Mesothelial cell of epicardium (in vitro differentiated cells): ENCODE results near the gene ART4. TPM values are rescaled to one million over a fixed set of nuclear protein-coding genes. Genes with fewer than 3 reads are reported as not detected.

Source experiments
- DNase-seq, 2 experiments: peaks; one replicate each; pipeline ENCODE4 v3.0.0; 2021; ENCODE audit warnings: low spot score in 2 of 2; ENCODE audit not compliant: unreplicated experiment in 2 of 2
- H3K27ac Mint-ChIP-seq: 2 replicates; pipeline ENCODE4 v1.8.0; 2021; ENCODE audit warnings: mixed read lengths
- H3K27me3 Mint-ChIP-seq: 2 replicates; pipeline ENCODE4 v1.8.0; 2021; ENCODE audit warnings: low read depth, mixed read lengths
- H3K36me3 Mint-ChIP-seq: 2 replicates; pipeline ENCODE4 v1.8.0; 2021; ENCODE audit warnings: mixed read lengths
- H3K4me1 Mint-ChIP-seq: 2 replicates; pipeline ENCODE4 v1.8.0; 2021; ENCODE audit warnings: mixed read lengths
- H3K4me3 Mint-ChIP-seq: 2 replicates; pipeline ENCODE4 v1.8.0; 2021; ENCODE audit warnings: mild to moderate bottlenecking, moderate library complexity, mixed read lengths
- H3K9me3 Mint-ChIP-seq: 2 replicates; pipeline ENCODE4 v1.8.0; 2021; ENCODE audit warnings: mixed read lengths
- total RNA-seq: library from RNA; stranded (reverse); gene quantifications from 3 replicates; pipeline ENCODE4 v1.2.1, GENCODE V29; 2021
- TF ChIP-seq, protein P1 (sequence below): fragments of 200-600 bp; sonication (generic); IDR thresholded peaks from one replicate; pipeline ENCODE4 v1.5.0; 2021; ENCODE audit warnings: antibody characterized with exemption; ENCODE audit not compliant: unreplicated experiment

Gene ART4
- total RNA-seq, 1 donor from 2014 or later = 2.4 TPM

DNA sequence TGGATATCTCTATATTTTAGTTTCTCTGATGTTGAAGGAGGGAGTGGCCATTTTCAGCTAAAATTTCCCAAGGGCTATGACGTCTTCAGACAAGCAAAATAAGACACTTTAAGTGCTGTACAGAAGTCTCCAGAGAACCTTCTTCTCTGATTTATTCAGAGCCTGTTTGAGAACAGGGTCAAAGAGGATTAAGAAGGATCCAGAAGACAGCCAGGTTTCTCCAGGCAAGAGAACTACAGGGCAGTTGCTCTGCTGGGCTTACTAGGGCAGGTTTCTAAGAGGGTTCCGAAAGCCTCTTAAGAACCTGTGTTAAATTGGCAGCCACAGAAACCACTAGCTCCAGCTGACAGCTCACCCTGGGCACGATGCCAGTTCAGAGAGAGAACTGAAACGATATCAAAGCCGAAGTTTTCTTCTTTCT is 41.1 kb upstream of the ART4 start:
- TF ChIP-seq, protein P1, sequence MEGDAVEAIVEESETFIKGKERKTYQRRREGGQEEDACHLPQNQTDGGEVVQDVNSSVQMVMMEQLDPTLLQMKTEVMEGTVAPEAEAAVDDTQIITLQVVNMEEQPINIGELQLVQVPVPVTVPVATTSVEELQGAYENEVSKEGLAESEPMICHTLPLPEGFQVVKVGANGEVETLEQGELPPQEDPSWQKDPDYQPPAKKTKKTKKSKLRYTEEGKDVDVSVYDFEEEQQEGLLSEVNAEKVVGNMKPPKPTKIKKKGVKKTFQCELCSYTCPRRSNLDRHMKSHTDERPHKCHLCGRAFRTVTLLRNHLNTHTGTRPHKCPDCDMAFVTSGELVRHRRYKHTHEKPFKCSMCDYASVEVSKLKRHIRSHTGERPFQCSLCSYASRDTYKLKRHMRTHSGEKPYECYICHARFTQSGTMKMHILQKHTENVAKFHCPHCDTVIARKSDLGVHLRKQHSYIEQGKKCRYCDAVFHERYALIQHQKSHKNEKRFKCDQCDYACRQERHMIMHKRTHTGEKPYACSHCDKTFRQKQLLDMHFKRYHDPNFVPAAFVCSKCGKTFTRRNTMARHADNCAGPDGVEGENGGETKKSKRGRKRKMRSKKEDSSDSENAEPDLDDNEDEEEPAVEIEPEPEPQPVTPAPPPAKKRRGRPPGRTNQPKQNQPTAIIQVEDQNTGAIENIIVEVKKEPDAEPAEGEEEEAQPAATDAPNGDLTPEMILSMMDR = no peak
- peak; percentile 44 to 75 for DNase-seq
- Mint-ChIP-seq H3K27me3 (no peaks in the 10 kb centered on the region), H3K4me1 (peaks cover 60% of the 10 kb centered on the region), H3K4me3 (peak overlapping the region; percentile 61), H3K27ac (peak overlapping the region; percentile 99), H3K9me3 (peaks cover 3% of the 10 kb centered on the region), H3K36me3 (peaks cover 10% of the 10 kb centered on the region)

DNA sequence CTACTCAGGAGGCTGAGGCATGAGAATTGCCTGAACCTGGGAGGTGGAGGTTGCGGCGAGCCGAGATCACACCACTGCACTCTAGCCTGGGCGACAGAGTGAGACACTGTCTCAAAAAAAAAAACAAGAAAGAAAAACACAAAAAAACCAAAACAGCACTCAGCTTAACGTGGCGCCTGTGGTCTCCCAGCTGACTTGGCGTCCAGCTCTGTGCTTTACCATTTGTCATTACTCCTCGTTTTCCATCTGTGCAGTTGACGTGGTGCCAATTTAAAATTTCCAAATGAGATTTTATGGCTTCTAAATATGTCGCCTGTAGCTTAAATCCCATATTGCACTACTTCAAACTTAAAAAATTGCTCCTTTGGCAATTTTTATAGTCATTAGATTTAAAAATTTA is 40.4 kb upstream of the ART4 start:
- H3K4me3 Mint-ChIP-seq = peak overlapping the region; percentile 18
- no peak for DNase-seq
- peaks cover 11% of the 10 kb centered on the region for H3K36me3 Mint-ChIP-seq
- TF ChIP-seq, protein P1 = no peak
- peak overlapping the region; percentile 80 for H3K27ac Mint-ChIP-seq
- H3K4me1 Mint-ChIP-seq = peaks cover 55% of the 10 kb centered on the region
- no peaks in the 10 kb centered on the region for H3K27me3 Mint-ChIP-seq
- peaks cover 4% of the 10 kb centered on the region for H3K9me3 Mint-ChIP-seq

DNA sequence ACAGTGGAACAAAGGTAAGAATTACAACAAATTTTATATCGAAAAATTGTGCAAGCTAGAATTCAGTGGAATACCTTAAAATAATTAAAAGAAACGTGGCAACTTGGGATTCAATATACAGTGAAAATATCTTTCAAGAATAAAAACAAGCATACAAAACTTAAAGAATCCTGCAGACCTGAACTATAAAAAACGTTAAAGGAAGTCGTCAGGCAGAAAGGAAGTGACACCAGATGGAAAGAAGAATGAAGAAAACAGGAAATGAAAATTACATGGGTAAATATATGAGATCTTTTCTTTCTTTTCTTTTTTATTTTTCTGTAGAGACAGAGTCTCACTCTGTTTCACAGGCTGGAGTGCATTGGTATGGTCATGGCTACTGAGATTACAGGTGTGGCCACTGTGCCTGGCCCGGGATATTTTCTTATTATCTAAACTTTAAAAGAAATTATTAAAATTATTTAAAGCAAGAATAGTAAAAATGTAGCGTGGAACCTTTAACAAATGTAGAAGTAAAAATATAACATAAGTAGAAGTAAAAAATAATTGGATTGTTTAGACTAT is 37.6 kb upstream of the ART4 start:
- H3K9me3 Mint-ChIP-seq = peaks cover 4% of the 10 kb centered on the region
- peaks cover 11% of the 10 kb centered on the region for H3K36me3 Mint-ChIP-seq
- no peak for DNase-seq
- peaks cover 37% of the 10 kb centered on the region for H3K4me1 Mint-ChIP-seq
- H3K27ac Mint-ChIP-seq = no peak overlapping the region
- TF ChIP-seq, protein P1 = no peak
- no peak overlapping the region for H3K4me3 Mint-ChIP-seq
- no peaks in the 10 kb centered on the region for H3K27me3 Mint-ChIP-seq

DNA sequence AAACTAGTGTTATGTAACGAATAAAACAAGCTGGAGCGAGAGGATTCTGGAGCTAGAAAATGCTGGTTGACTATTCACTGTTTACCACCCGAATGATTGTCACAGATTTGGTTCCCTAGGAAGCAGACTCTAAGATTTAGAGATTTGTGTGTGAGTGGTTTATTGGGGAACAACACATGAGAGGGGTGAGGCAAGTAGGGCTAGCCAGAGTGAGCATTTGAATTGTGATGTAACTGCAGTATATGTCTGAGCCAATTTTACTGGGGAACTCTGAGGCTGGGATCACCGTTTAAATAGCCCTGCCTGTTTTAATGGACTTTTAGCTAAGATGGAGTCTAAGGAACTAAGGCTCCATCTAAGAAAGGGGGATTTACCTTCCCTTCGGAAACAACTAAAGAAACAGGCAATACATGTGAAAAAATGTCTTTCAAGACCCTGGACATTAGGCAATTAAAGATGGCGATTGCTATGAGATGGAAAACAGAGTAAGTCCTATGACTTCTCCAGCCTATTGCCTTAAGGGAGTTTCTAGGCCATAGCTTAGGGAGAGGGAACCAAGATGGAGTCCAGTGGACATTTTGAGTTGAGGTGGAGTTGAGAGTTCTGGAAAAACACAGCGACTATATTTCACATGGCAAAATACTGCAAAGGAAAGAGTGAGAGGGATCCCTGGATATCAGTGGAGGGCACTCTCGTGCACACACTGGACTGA is 36.1 kb upstream of the ART4 start:
- TF ChIP-seq, protein P1 = no peak

GRCh38 chr12:14878488-14878887 is 35.2 kb upstream of the ART4 start:
- peak overlapping the region; percentile 3 for H3K27ac Mint-ChIP-seq
- H3K4me1 Mint-ChIP-seq = peaks cover 29% of the 10 kb centered on the region
- no peak for DNase-seq
- H3K36me3 Mint-ChIP-seq = peaks cover 11% of the 10 kb centered on the region
- H3K27me3 Mint-ChIP-seq = no peaks in the 10 kb centered on the region
- peaks cover 4% of the 10 kb centered on the region for H3K9me3 Mint-ChIP-seq
- H3K4me3 Mint-ChIP-seq = no peak overlapping the region
- TF ChIP-seq, protein P1 = no peak

More for the DNA sequence above, 36.1 kb upstream of the ART4 start:
- Mint-ChIP-seq H3K27me3 (no peaks in the 10 kb centered on the region), H3K4me1 (peaks cover 31% of the 10 kb centered on the region), H3K4me3 (no peak overlapping the region), H3K9me3 (peaks cover 4% of the 10 kb centered on the region), H3K27ac (peak overlapping the region; percentile 20), H3K36me3 (peaks cover 11% of the 10 kb centered on the region)
- no peak for DNase-seq
